KMS-11 (cell line): ENCODE results near the gene KHDC4.

Experiments used
- H2AFZ ChIP-seq: fragments of 200-600 bp; sonication (generic); 2 replicates; pipeline ENCODE4 v1.6.1; 2016; ENCODE audit warnings: antibody characterized with exemption, mixed run types, low read depth
- H3K27ac ChIP-seq: fragments of 200-600 bp; sonication (generic); 2 replicates; pipeline ENCODE4 v1.6.1; 2016; ENCODE audit warnings: mild to moderate bottlenecking, mixed run types
- H3K27me3 ChIP-seq: fragments of 200-600 bp; sonication (generic); 2 replicates; pipeline ENCODE4 v1.6.1; 2017; ENCODE audit warnings: mild to moderate bottlenecking, low read depth, mixed run types, moderate library complexity; ENCODE audit not compliant: insufficient read depth
- H3K36me3 ChIP-seq: fragments of 200-600 bp; sonication (generic); 2 replicates; pipeline ENCODE4 v1.6.1; 2017; ENCODE audit warnings: mild to moderate bottlenecking, mixed run types; ENCODE audit not compliant: insufficient read depth
- H3K4me1 ChIP-seq: fragments of 200-600 bp; sonication (generic); 2 replicates; pipeline ENCODE4 v1.6.1; 2016; ENCODE audit warnings: mild to moderate bottlenecking, low read depth, mixed run types; ENCODE audit not compliant: poor library complexity, severe bottlenecking
- H3K4me2 ChIP-seq: fragments of 200-600 bp; sonication (generic); 2 replicates; pipeline ENCODE4 v1.7.0; 2016; ENCODE audit warnings: mild to moderate bottlenecking, mixed run types
- H3K4me3 ChIP-seq: fragments of 200-600 bp; sonication (generic); IDR thresholded peaks from 2 replicates; pipeline ENCODE4 v1.6.1; 2017; ENCODE audit warnings: low read depth, low read length, mixed read lengths; ENCODE audit not compliant: insufficient read depth
- H3K79me2 ChIP-seq: fragments of 200-600 bp; sonication (generic); 2 replicates; pipeline ENCODE4 v1.6.1; 2016; ENCODE audit warnings: low read depth, mixed run types; ENCODE audit not compliant: insufficient read depth
- H3K9ac ChIP-seq: fragments of 200-600 bp; sonication (generic); 2 replicates; pipeline ENCODE4 v1.6.1; 2016; ENCODE audit warnings: mild to moderate bottlenecking, mixed run types
- H4K20me1 ChIP-seq: fragments of 200-600 bp; sonication (generic); 2 replicates; pipeline ENCODE4 v1.6.1; 2016; ENCODE audit warnings: mild to moderate bottlenecking, mixed run types; ENCODE audit not compliant: insufficient read depth
- TF ChIP-seq, protein P1 (sequence below): fragments of 200-600 bp; sonication (generic); conservative IDR thresholded peaks from 2 replicates; pipeline ENCODE4 v1.6.1; 2017; ENCODE audit warnings: low read depth, mild to moderate bottlenecking, antibody characterized with exemption, low read length, moderate library complexity, mixed read lengths

KHDC4 gene

DNA sequence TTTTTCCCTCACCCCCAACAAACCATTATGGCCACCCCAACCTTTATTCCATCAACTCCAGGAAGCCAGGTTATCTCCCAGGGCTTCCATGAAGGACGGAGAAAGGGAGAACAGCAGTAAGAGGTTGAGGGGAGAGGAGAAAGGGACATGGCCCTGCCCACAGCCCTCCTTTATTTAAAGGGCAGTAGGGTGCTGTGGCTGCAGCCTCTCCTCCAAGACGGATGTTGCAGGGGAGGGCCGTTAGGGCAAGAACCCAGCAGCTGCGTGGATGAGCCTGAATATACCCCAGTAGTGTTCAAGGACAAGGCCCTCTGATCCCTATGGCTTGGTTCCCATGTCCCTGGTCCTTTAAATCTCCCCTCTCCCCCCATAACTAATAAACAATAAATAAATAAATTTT lies 13.1 kb upstream of the KHDC4 start:
- H3K4me1 ChIP-seq = peaks cover 89% of the 10 kb centered on the region
- peak overlapping the region; percentile 5; the same call in 1 of the 2 replicates for H3K9ac ChIP-seq
- TF ChIP-seq, protein P1, sequence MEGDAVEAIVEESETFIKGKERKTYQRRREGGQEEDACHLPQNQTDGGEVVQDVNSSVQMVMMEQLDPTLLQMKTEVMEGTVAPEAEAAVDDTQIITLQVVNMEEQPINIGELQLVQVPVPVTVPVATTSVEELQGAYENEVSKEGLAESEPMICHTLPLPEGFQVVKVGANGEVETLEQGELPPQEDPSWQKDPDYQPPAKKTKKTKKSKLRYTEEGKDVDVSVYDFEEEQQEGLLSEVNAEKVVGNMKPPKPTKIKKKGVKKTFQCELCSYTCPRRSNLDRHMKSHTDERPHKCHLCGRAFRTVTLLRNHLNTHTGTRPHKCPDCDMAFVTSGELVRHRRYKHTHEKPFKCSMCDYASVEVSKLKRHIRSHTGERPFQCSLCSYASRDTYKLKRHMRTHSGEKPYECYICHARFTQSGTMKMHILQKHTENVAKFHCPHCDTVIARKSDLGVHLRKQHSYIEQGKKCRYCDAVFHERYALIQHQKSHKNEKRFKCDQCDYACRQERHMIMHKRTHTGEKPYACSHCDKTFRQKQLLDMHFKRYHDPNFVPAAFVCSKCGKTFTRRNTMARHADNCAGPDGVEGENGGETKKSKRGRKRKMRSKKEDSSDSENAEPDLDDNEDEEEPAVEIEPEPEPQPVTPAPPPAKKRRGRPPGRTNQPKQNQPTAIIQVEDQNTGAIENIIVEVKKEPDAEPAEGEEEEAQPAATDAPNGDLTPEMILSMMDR = no peak
- peaks cover 19% of the 10 kb centered on the region; the same call in 1 of the 2 replicates for H3K79me2 ChIP-seq
- H3K27ac ChIP-seq = peak overlapping the region; percentile 68
- peaks cover 38% of the 10 kb centered on the region; the same call in 1 of the 2 replicates for H3K36me3 ChIP-seq
- peak overlapping the region; percentile 77 for H3K4me3 ChIP-seq
- no peaks in the 10 kb centered on the region for H4K20me1 ChIP-seq
- no peaks in the 10 kb centered on the region for H3K27me3 ChIP-seq
- H2AFZ ChIP-seq = no peak overlapping the region
- peak overlapping the region; percentile 83 for H3K4me2 ChIP-seq

DNA sequence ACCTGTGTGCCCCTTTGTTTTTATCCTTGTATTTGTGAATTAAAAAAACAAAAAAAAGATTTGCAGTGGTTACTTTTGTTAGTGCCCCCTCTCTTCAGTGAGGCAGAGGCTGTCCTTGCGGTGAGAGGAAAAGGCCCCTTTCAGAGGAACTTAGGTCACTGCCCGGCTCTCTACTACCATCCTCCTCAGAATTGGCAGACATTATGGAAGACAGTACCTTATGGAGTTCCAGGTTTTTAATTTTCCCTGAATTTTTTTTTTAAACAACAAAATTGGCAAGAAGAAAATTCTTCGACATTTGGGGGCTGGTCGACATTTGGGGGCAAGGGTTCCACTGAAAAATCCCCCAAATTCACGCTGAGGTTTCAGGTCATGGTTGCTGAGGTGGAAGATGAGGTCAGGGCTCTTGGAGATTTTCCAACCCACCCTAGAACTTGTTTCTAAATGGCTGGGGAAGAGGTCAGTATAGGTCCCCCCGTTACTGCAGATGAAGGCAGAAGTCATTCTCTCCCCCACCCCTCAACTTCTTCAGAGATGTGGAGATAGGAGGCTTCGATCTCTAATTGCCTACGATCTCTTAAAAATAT lies 12.5 kb upstream of the KHDC4 start:
- Histone ChIP-seq H3K27me3 (no peaks in the 10 kb centered on the region), H3K4me3 (peak overlapping the region; percentile 77), H3K9ac (peak overlapping the region; percentile 5; the same call in 1 of the 2 replicates), H3K4me1 (peaks cover 94% of the 10 kb centered on the region), H3K36me3 (peaks cover 33% of the 10 kb centered on the region; the same call in 1 of the 2 replicates), H4K20me1 (no peaks in the 10 kb centered on the region), H3K27ac (peak overlapping the region; percentile 68), H3K79me2 (peaks cover 19% of the 10 kb centered on the region; the same call in 1 of the 2 replicates), H2AFZ (no peak overlapping the region), H3K4me2 (peak overlapping the region; percentile 83)
- TF ChIP-seq, protein P1 = no peak

DNA sequence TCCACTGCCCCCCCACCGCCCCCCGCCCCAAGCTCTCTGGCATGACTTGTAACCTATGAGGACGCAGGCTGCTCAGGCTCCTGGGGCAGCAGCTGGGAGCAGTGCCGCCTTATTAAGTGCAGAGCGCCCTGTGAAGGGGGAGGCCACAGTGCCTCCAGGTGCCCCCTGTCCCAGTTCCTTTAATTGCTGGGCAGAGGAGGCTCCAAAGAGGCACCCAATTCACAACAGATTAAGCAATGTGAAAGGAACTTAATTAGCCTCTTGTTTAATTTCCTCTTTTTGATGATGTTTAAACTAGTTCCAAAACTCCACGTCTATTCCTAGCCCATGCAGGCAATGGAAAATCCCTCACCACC lies 10.2 kb upstream of the KHDC4 start:
- Histone ChIP-seq H3K79me2 (peaks cover 8% of the 10 kb centered on the region; the same call in 1 of the 2 replicates), H3K36me3 (peaks cover 10% of the 10 kb centered on the region; the same call in 1 of the 2 replicates), H2AFZ (no peak overlapping the region), H3K4me1 (peaks cover 100% of the 10 kb centered on the region), H3K4me3 (no peak overlapping the region), H4K20me1 (no peaks in the 10 kb centered on the region), H3K9ac (no peak overlapping the region), H3K4me2 (peak overlapping the region; percentile 83), H3K27ac (peak overlapping the region; percentile 23; the same call in 1 of the 2 replicates), H3K27me3 (no peaks in the 10 kb centered on the region)
- TF ChIP-seq, protein P1 = no peak

DNA sequence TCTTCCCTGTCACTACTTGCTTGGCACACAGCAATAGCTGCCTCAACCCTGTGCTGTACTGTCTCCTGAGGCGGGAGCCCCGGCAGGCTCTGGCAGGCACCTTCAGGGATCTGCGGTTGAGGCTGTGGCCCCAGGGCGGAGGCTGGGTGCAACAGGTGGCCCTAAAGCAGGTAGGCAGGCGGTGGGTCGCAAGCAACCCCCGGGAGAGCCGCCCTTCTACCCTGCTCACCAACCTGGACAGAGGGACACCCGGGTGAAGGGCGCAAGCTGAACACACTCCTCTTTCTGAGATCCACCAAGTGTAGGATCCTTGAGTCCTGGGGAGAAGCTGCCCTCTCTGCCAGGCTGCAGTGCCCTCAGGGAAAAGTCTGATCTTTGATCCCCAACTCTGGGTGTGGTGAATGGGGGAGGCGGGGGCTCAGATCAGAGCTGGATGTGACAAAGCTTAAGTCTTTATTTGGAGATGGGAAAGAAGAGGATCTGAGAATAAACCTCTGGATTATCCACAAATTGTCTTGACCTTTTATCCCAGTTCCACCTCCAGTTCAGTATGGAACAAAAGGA lies 8.4 kb upstream of the KHDC4 start:
- Histone ChIP-seq H3K9ac (no peak overlapping the region), H3K4me1 (peaks cover 100% of the 10 kb centered on the region), H3K4me2 (peak overlapping the region; percentile 83), H3K36me3 (peaks cover under 1% of the 10 kb centered on the region; the same call in 1 of the 2 replicates), H3K79me2 (peaks cover 5% of the 10 kb centered on the region; the same call in 1 of the 2 replicates), H2AFZ (no peak overlapping the region), H3K27me3 (no peaks in the 10 kb centered on the region), H4K20me1 (no peaks in the 10 kb centered on the region), H3K27ac (peak overlapping the region; percentile 25; the same call in 1 of the 2 replicates), H3K4me3 (peak overlapping the region; percentile 0)
- TF ChIP-seq, protein P1 = no peak
